NOMO-1 treated with dmso at 0.1 percent for 144 hours (cell line): ENCODE results near the gene TULP3.

Experiments
- DNase-seq: peaks from one replicate; lab custom pipeline; 2025; ENCODE audit not compliant: unreplicated experiment; lab: John Stamatoyannopoulos, UW

Gene TULP3

GRCh38 chr12:2925322-2925995 is 34.8 kb downstream of the TULP3 start:
- DNase-seq, result no peak

GRCh38 chr12:2930865-2931264 is 40.2 kb downstream of the TULP3 start:
- no peak for DNase-seq

GRCh38 chr12:2933586-2933985 is 42.9 kb downstream of the TULP3 start:
- no peak for DNase-seq

GRCh38 chr12:2934371-2934770 is 43.7 kb downstream of the TULP3 start:
- DNase-seq, result no peak

- DNase-seq, result no peak
Observed at GRCh38 chr12:2936301-2936700, 45.6 kb downstream of the TULP3 start.

- DNase-seq, result no peak
Observed at GRCh38 chr12:2937500-2937899, 46.8 kb downstream of the TULP3 start.

- DNase-seq, result no peak
Observed at GRCh38 chr12:2939191-2939590, 48.5 kb downstream of the TULP3 start.

- DNase-seq, result no peak
Observed at GRCh38 chr12:2940564-2940963, 49.9 kb downstream of the TULP3 start.

- DNase-seq, result no peak
Observed at GRCh38 chr12:2941524-2941923, 50.8 kb downstream of the TULP3 start.

GRCh38 chr12:2944401-2945047 is 53.8 kb downstream of the TULP3 start:
- no peak for DNase-seq

- no peak for DNase-seq
Observed at GRCh38 chr12:2949411-2949810, 58.7 kb downstream of the TULP3 start.

GRCh38 chr12:2955888-2956287 is 65.2 kb downstream of the TULP3 start:
- DNase-seq, result no peak

GRCh38 chr12:2957816-2958431 is 67.2 kb downstream of the TULP3 start:
- no peak for DNase-seq

GRCh38 chr12:2958432-2959191 is 67.9 kb downstream of the TULP3 start:
- no peak for DNase-seq

GRCh38 chr12:2959192-2959504 is 68.5 kb downstream of the TULP3 start, which contains the start of gene TEAD4:
TSS of gene TEAD4 (plus strand) at chr12:2959397.
- no peak for DNase-seq

GRCh38 chr12:2959505-2960389 is 69.1 kb downstream of the TULP3 start:
- DNase-seq, result no peak

GRCh38 chr12:2960390-2960956 is 69.8 kb downstream of the TULP3 start:
- DNase-seq, result no peak

- DNase-seq, result no peak
Observed at GRCh38 chr12:2960996-2961616, 70.4 kb downstream of the TULP3 start.

GRCh38 chr12:2961705-2962104 is 71.0 kb downstream of the TULP3 start:
- no peak for DNase-seq

GRCh38 chr12:2963154-2963759 is 72.6 kb downstream of the TULP3 start:
- no peak for DNase-seq
